ENCODE results near the gene URM1. TPM values are rescaled to one million over a fixed set of nuclear protein-coding genes. Genes with fewer than 3 reads are reported as not detected.

Gene URM1
- total RNA-seq, 4 donors from 2014 or later, result 24.7 to 37.5 (median 27.9) TPM

GRCh38 chr9:128393970-128394369 lies 22.8 kb downstream of the URM1 start:
- intact Hi-C loops (cut with DNase I; ENCODE audit: low total_unique reads), result no loop called here
- DNase-seq, result no peak
- 54% methylated on average over 7 of the region's 7 CpGs; no CpG with 5 or more reads in 1 of the 2 donors for WGBS, 2 donors (ENCODE audit: low coverage in 1 of 2)
- H3K27ac ChIP-seq, result no peak overlapping the region
- in situ Hi-C loops (cut with MboI; ENCODE audit: low pct_ligation_motif_present in 1 of 4, low pct_unique_long_range_greater_than_20kb in 1 of 4, low sequenced_read_pairs in 3 of 4), result no loop called here
- H3K27me3 ChIP-seq, result peaks cover 28% of the 10 kb centered on the region
- peaks cover 0 to 9% (median 3%) of the 10 kb centered on the region in 4 donors for H3K36me3 ChIP-seq
- no peaks in the 10 kb centered on the region for H3K4me1 ChIP-seq
- no peak overlapping the region for H3K4me3 ChIP-seq
- H3K9me3 ChIP-seq, result no peaks in the 10 kb centered on the region
- no peak for TF ChIP-seq POLR2A (IDR thresholded peaks at IDR 0.05)

GRCh38 chr9:128394379-128395168 lies 23.4 kb downstream of the URM1 start:
- peaks cover 34% of the 10 kb centered on the region for H3K27me3 ChIP-seq

GRCh38 chr9:128396970-128397613 lies 25.9 kb downstream of the URM1 start:
- Histone ChIP-seq H3K36me3 (peaks cover 0 to 5% (median 0%) of the 10 kb centered on the region in 4 donors), H3K27me3 (peaks cover 37% of the 10 kb centered on the region), H3K4me1 (no peaks in the 10 kb centered on the region), H3K4me3 (no peak overlapping the region), H3K27ac (no peak overlapping the region), H3K9me3 (no peaks in the 10 kb centered on the region)
- 17% methylated on average over 9 to 19 of the region's 19 CpGs for WGBS, 2 donors (ENCODE audit: low coverage in 1 of 2)
- no peak for DNase-seq
- in situ Hi-C loops (cut with MboI; ENCODE audit: low pct_ligation_motif_present in 1 of 4, low pct_unique_long_range_greater_than_20kb in 1 of 4, low sequenced_read_pairs in 3 of 4) (no loop called here), intact Hi-C loops (cut with DNase I; ENCODE audit: low total_unique reads) (no loop called here)
- TF ChIP-seq POLR2AphosphoS5 (IDR thresholded peaks at IDR 0.05) (no peak), POLR2A (IDR thresholded peaks at IDR 0.05) (no peak)

More at GRCh38 chr9:128394379-128395168, 23.4 kb downstream of the URM1 start:
- intact Hi-C loops (cut with DNase I; ENCODE audit: low total_unique reads) (no loop called here), in situ Hi-C loops (cut with MboI; ENCODE audit: low pct_ligation_motif_present in 1 of 4, low pct_unique_long_range_greater_than_20kb in 1 of 4, low sequenced_read_pairs in 3 of 4) (no loop called here)
- Histone ChIP-seq H3K27ac (no peak overlapping the region), H3K4me3 (no peak overlapping the region), H3K4me1 (no peaks in the 10 kb centered on the region), H3K9me3 (no peaks in the 10 kb centered on the region), H3K36me3 (peaks cover 0 to 7% (median 0%) of the 10 kb centered on the region in 4 donors)
- TF ChIP-seq EP300 (IDR thresholded peaks at IDR 0.05; ENCODE audit: low read depth) (no peak), CTCF (IDR thresholded peaks at IDR 0.05) (no peak), POLR2A (IDR thresholded peaks at IDR 0.05) (no peak), POLR2AphosphoS5 (IDR thresholded peaks at IDR 0.05) (no peak)
- WGBS, 2 donors (ENCODE audit: low coverage in 1 of 2), result 61 to 87% methylated on average over 3 to 7 of the region's 9 CpGs
- DNase-seq, result no peak

GRCh38 chr9:128397831-128398230 lies 26.7 kb downstream of the URM1 start:
- H3K27ac ChIP-seq, result no peak overlapping the region
- H3K4me3 ChIP-seq, result no peak overlapping the region
- intact Hi-C loops (cut with DNase I; ENCODE audit: low total_unique reads), result no loop called here
- no peak for DNase-seq
- WGBS, 2 donors (ENCODE audit: low coverage in 1 of 2), result 72% methylated on average over 7 of the region's 7 CpGs; no CpG with 5 or more reads in 1 of the 2 donors
- TF ChIP-seq EP300 (IDR thresholded peaks at IDR 0.05; ENCODE audit: low read depth) (no peak), POLR2AphosphoS5 (IDR thresholded peaks at IDR 0.05) (no peak), CTCF (IDR thresholded peaks at IDR 0.05) (no peak), POLR2A (IDR thresholded peaks at IDR 0.05) (no peak)
- in situ Hi-C loops (cut with MboI; ENCODE audit: low pct_ligation_motif_present in 1 of 4, low pct_unique_long_range_greater_than_20kb in 1 of 4, low sequenced_read_pairs in 3 of 4), result no loop called here
- H3K4me1 ChIP-seq, result no peaks in the 10 kb centered on the region
- H3K9me3 ChIP-seq, result no peaks in the 10 kb centered on the region
- H3K27me3 ChIP-seq, result peaks cover 37% of the 10 kb centered on the region
- H3K36me3 ChIP-seq, result peaks cover 0 to under 1% (median 0%) of the 10 kb centered on the region in 4 donors

- peaks cover 44% of the 10 kb centered on the region for H3K27me3 ChIP-seq
- H3K27ac ChIP-seq, result no peak overlapping the region
- no peak overlapping the region for H3K4me3 ChIP-seq
- no peak for TF ChIP-seq CTCF (IDR thresholded peaks at IDR 0.05)
- TF ChIP-seq EP300 (IDR thresholded peaks at IDR 0.05; ENCODE audit: low read depth), result no peak
- no peak for TF ChIP-seq POLR2AphosphoS5 (IDR thresholded peaks at IDR 0.05)
- no peak for TF ChIP-seq POLR2A (IDR thresholded peaks at IDR 0.05)
- intact Hi-C loops (cut with DNase I; ENCODE audit: low total_unique reads) (no loop called here), in situ Hi-C loops (cut with MboI; ENCODE audit: low pct_ligation_motif_present in 1 of 4, low pct_unique_long_range_greater_than_20kb in 1 of 4, low sequenced_read_pairs in 3 of 4) (no loop called here)
- WGBS, 2 donors (ENCODE audit: low coverage in 1 of 2), result 57 to 65% methylated on average over 1 to 3 of the region's 3 CpGs
- DNase-seq, result no peak
- H3K9me3 ChIP-seq, result no peaks in the 10 kb centered on the region
- H3K4me1 ChIP-seq, result no peaks in the 10 kb centered on the region
- no peaks in the 10 kb centered on the region for H3K36me3 ChIP-seq
Observed at GRCh38 chr9:128399861-128400260, 28.7 kb downstream of the URM1 start.

Data from transverse colon (tissue), 4 donors.